HCT116 (cell line): ENCODE results near the gene RASL10A. TPM values are rescaled to one million over a fixed set of nuclear protein-coding genes. Genes with fewer than 3 reads are reported as not detected.

Source experiments
- ATAC-seq: fragments of 200-7000 bp; cut with Tn5 transposase; 2 replicates; pipeline ENCODE4 v1.9.1; 2020; ENCODE audit warnings: mild to moderate bottlenecking, moderate library complexity
- BruUV-seq: library from RNA; stranded (reverse); fragments of 400-500 nt; replicated peaks from 2 replicates; lab custom pipeline; 2021; lab: Mats Ljungman, UMichigan
- CTCF ChIA-PET: fragments of 300-600 bp; sonication (Branson Sonifier 250); formaldehyde crosslinking; loops from one replicate; lab custom pipeline; 2021; ENCODE audit warnings: antibody characterized with exemption; lab: Charles Lee
- POLR2A ChIA-PET: fragments of 300-600, 350-600 bp; sonication (Branson Sonifier 250); formaldehyde crosslinking; loops from one replicate; lab custom pipeline; 2021; ENCODE audit warnings: antibody characterized with exemption; lab: Charles Lee
- RAD21 ChIA-PET, 2 experiments: fragments of 300-600 bp; sonication (Branson Sonifier 250); formaldehyde crosslinking; loops; one replicate each; lab custom pipeline; 2023; ENCODE audit warnings: low total read pairs in 2 of 2; ENCODE audit not compliant: uncharacterized antibody in 2 of 2, unreplicated experiment in 2 of 2, low non-redundant PET in 1 of 2; lab: Charles Lee
- DNase-seq: peaks from one replicate; pipeline ENCODE4 v3.0.0-alpha.2; 2010; ENCODE audit warnings: low read depth, low spot score
- H2AFZ ChIP-seq: fragments of 200-600 bp; shearing (Covaris generic), sonication (generic); 2 replicates; pipeline ENCODE4 v1.6.1; 2017; ENCODE audit warnings: low read depth, mixed run types, mixed read lengths, antibody characterized with exemption, low read length; ENCODE audit not compliant: poor library complexity, severe bottlenecking
- H3K27ac ChIP-seq: 2 replicates; pipeline ENCODE4 v1.5.1; 2012; ENCODE audit warnings: low read depth, low read length
- H3K27me3 ChIP-seq: fragments of 200-600 bp; sonication (generic); 2 replicates; pipeline ENCODE4 v1.6.1; 2016; ENCODE audit warnings: mixed run types, low read length, mixed read lengths; ENCODE audit not compliant: insufficient read depth
- H3K36me3 ChIP-seq, 2 experiments: fragments of 200-500 bp in 1 of 2; fragments of 200-600 bp in 1 of 2; sonication (Bioruptor generic) in 1 of 2; sonication (generic) in 1 of 2; 2 replicates each; pipeline versions ENCODE4 v1.5.1 to v1.6.1; 2014 to 2016; ENCODE audit warnings: low read length in 2 of 2, inconsistent platforms in 1 of 2, mixed read lengths in 1 of 2, mixed run types in 1 of 2; ENCODE audit not compliant: insufficient read depth in 2 of 2, control insufficient read depth in 1 of 2
- H3K4me1 ChIP-seq, 2 experiments: fragments of 200-600 bp in 1 of 2; sonication (generic) in 1 of 2; 2 replicates each; pipeline versions ENCODE4 v1.5.1 to v1.6.1; 2012 to 2017; ENCODE audit warnings: low read length in 2 of 2, inconsistent platforms in 1 of 2, mild to moderate bottlenecking in 1 of 2, mixed read lengths in 1 of 2, mixed run types in 1 of 2, moderate library complexity in 1 of 2; ENCODE audit not compliant: insufficient read depth in 2 of 2, control insufficient read depth in 1 of 2
- H3K4me2 ChIP-seq: fragments of 200-600 bp; sonication (generic); 2 replicates; pipeline ENCODE4 v1.6.1; 2017; ENCODE audit warnings: mixed run types, low read length, mixed read lengths
- H3K4me3 ChIP-seq, 2 experiments: fragments of 200-600 bp in 1 of 2; sonication (generic) in 1 of 2; replicated peaks in 1 of 2; 2 replicates each; pipeline ENCODE4 v1.5.1; 2011 to 2016; ENCODE audit warnings: low read length in 2 of 2, control low read depth in 1 of 2, low read depth in 1 of 2, mild to moderate bottlenecking in 1 of 2, mixed read lengths in 1 of 2, mixed run types in 1 of 2
- H3K79me2 ChIP-seq: fragments of 200-600 bp; sonication (generic); 2 replicates; pipeline ENCODE4 v1.6.1; 2017; ENCODE audit warnings: mild to moderate bottlenecking, mixed run types, low read length, moderate library complexity, mixed read lengths; ENCODE audit not compliant: insufficient read depth
- H3K9ac ChIP-seq: fragments of 200-600 bp; sonication (generic); 2 replicates; pipeline ENCODE4 v1.6.1; 2016; ENCODE audit warnings: low read length, mixed read lengths
- H3K9me2 ChIP-seq: fragments of 200-600 bp; sonication (generic), shearing (Covaris generic); 2 replicates; pipeline ENCODE4 v1.6.1; 2017; ENCODE audit warnings: mixed run types, mild to moderate bottlenecking, moderate library complexity; ENCODE audit not compliant: insufficient read depth
- H3K9me3 ChIP-seq, 2 experiments: fragments of 200-500 bp in 1 of 2; fragments of 200-600 bp in 1 of 2; sonication (Bioruptor generic) in 1 of 2; sonication (generic) in 1 of 2; 2 replicates each; pipeline ENCODE4 v1.6.1; 2014 to 2017; ENCODE audit warnings: low read length in 2 of 2, mixed read lengths in 2 of 2, inconsistent platforms in 1 of 2, low read depth in 1 of 2, mild to moderate bottlenecking in 1 of 2, mixed run types in 1 of 2, moderate library complexity in 1 of 2; ENCODE audit not compliant: control insufficient read depth in 1 of 2, insufficient read depth in 1 of 2
- H4K20me1 ChIP-seq: fragments of 200-600 bp; sonication (generic), shearing (Covaris generic); 2 replicates; pipeline ENCODE4 v1.6.1; 2017; ENCODE audit warnings: mixed run types, mild to moderate bottlenecking, moderate library complexity; ENCODE audit not compliant: insufficient read depth
- JUND ChIP-seq: IDR thresholded peaks from 2 replicates; pipeline ENCODE4 v1.6.1; 2012
- SP1 ChIP-seq: IDR thresholded peaks from 2 replicates; pipeline ENCODE4 v1.6.1; 2012; ENCODE audit warnings: low read depth
- SRF ChIP-seq: IDR thresholded peaks from 2 replicates; pipeline ENCODE4 v1.6.1; 2012; ENCODE audit warnings: low read depth
- intact Hi-C: fragments of 100-400 bp; cut with micrococcal nuclease; formaldehyde crosslinking; loops from 2 replicates; pipeline ENCODE4 v1.10.0; 2022
- total RNA-seq: library from RNA; stranded (reverse); gene quantifications from one replicate; pipeline ENCODE4 v1.2.1, GENCODE V29; 2021; ENCODE audit not compliant: unreplicated experiment

Gene RASL10A
- total RNA-seq, 1 experiment from 2014 or later = 0.96 TPM

DNA sequence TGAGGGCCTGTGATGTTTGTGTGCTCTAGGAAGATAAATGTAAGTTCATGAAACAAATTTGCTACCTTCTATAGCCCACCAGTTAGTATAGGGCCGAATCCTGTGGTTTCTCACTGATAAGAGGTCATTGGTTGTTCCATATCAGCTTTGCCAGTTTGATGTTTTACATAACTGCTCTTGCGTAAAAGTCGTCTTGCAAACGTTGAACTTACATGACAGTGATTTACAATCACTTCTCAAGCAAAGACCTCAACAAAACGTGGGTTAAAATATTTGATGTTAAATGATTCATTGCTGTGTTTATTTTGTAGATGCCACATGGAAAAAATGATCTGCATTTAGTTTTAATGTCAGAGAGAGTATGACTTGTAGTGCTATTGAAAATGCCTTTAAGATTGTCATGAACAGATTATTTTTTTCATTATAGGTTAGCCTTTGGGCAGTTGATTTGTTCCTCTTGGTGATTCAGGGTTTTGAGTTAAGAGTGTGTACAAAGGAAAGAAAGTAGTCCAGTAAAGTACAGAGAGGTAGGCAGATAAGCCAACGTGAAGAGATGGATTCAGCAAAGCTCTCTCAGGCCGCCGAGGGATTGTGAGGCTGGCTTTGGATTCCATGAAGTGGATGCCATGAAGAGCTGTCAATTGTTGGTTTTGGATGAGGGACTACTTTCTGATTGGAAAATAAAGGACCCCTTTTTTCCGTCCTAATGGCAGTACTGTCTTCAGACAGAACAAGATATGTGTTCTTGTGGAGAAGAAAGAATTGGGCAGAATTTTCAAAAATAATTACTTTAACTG is 44.8 kb downstream of the RASL10A start:
- ChIA-PET RAD21 (no interaction called here), POLR2A (no interaction called here), CTCF (no interaction called here)
- Histone ChIP-seq H3K9me3 (no peaks in the 10 kb centered on the region), H3K9me2 (no peaks in the 10 kb centered on the region), H3K36me3 (peaks cover 53 to 73% of the 10 kb centered on the region in 2 experiments), H3K4me1 (peaks cover 15 to 31% of the 10 kb centered on the region in 2 experiments), H3K9ac (no peak overlapping the region), H3K4me3 (no peak overlapping the region), H3K79me2 (peaks cover 100% of the 10 kb centered on the region), H3K27ac (no peak overlapping the region), H3K4me2 (peak overlapping the region; percentile 100), H3K27me3 (no peaks in the 10 kb centered on the region), H2AFZ (no peak overlapping the region), H4K20me1 (peaks cover 65% of the 10 kb centered on the region; the same call in 1 of the 2 replicates)
- intact Hi-C loops = no loop called here
- no TSS peak for BruUV-seq
- ATAC-seq (no peak), DNase-seq (no peak)
- no peak for TF ChIP-seq SP1

DNA sequence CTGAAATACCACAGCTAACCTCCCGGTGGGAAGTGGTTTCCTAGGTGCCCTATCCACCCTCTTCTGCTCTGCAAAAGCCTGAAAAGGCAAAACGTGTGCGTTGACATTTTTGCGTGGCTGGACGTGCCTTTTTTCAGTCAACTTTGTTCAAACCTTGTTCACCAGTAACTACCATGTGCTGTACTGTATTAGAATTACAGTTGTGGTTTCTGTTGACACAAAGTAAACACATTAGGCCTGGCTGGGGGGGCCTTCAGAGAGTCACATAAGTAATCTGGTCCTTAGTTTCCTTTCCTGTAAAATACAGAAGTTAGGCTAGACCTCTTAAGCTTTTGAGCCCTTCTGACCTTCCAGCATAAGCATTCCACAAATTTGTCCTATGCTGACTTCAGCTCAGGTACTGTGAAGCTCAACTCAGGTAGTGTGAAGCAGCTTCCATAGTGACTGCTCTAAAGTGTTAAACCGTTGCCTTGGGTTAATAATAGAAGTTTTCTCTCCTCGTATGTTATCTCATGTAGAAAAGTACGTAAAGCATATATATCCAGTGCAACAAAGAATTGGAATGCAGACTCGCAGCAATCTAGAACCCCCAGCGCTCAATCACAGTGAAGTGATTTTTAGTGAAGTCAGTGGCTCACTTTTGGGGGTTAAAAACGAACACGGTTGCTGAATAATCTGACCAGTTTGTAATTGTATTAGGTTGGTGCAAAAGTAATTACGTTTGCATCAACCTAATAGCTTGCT is 45.6 kb downstream of the RASL10A start:
- peaks cover 51 to 72% of the 10 kb centered on the region in 2 experiments for H3K36me3 ChIP-seq
- no peaks in the 10 kb centered on the region for H3K9me3 ChIP-seq
- intact Hi-C loops = no loop called here
- peak overlapping the region; percentile 99 for H3K9ac ChIP-seq
- DNase-seq (no peak), ATAC-seq (no peak)
- RAD21 ChIA-PET = no interaction called here
- BruUV-seq = no TSS peak
- CTCF ChIA-PET = no interaction called here
- no peaks in the 10 kb centered on the region for H3K27me3 ChIP-seq
- peaks cover 15 to 31% of the 10 kb centered on the region in 2 experiments for H3K4me1 ChIP-seq
- POLR2A ChIA-PET = no interaction called here
- peak overlapping the region; percentile 91 for H3K27ac ChIP-seq
- peak overlapping the region; percentile 58 to 91 for H3K4me3 ChIP-seq
- peaks cover 58% of the 10 kb centered on the region; the same call in 1 of the 2 replicates for H4K20me1 ChIP-seq
- peak overlapping the region; percentile 100 for H3K4me2 ChIP-seq
- H3K9me2 ChIP-seq = no peaks in the 10 kb centered on the region
- H2AFZ ChIP-seq = no peak overlapping the region
- peaks cover 97% of the 10 kb centered on the region for H3K79me2 ChIP-seq
- TF ChIP-seq JUND (no peak), SP1 (no peak), SRF (no peak)
